SK-N-SH (cell line): ENCODE data around the gene HRH2. TPM values are rescaled to one million over a fixed set of nuclear protein-coding genes. Genes with fewer than 3 reads are reported as not detected.

Experiments used
- CTCF ChIA-PET: fragments of 300-600, 350-600 bp; formaldehyde crosslinking; extraction: SDS; loops from one replicate; lab custom pipeline; 2021; lab: Yijun Ruan, JAX
- POLR2A ChIA-PET: fragments of 350-600 bp; sonication (Branson Sonifier 250); formaldehyde crosslinking; extraction: SDS; loops from one replicate; lab custom pipeline; 2020; ENCODE audit warnings: antibody characterized with exemption, inconsistent platforms; lab: Yijun Ruan, JAX
- DNase-seq: peaks from one replicate; pipeline ENCODE4 v3.0.0; 2012
- H2AFZ ChIP-seq: fragments of 200-600 bp; sonication (generic); 2 replicates; pipeline ENCODE4 v1.8.1; 2016; ENCODE audit warnings: antibody characterized with exemption, mild to moderate bottlenecking, low read depth
- H3F3A ChIP-seq: fragments of 200-600 bp; sonication (generic); replicated peaks from 2 replicates; pipeline ENCODE3; 2016; ENCODE audit warnings: antibody characterized with exemption, mild to moderate bottlenecking; ENCODE audit not compliant: insufficient read depth
- H3K27ac ChIP-seq, 2 experiments: fragments of 200-500 bp in 1 of 2; fragments of 200-600 bp in 1 of 2; sonication (Bioruptor generic) in 1 of 2; sonication (generic), shearing (Covaris generic) in 1 of 2; 2 replicates each; pipeline versions ENCODE4 v1.5.1 to v1.6.1; 2014 to 2016; ENCODE audit warnings: low read depth in 2 of 2, inconsistent platforms in 1 of 2, low read length in 1 of 2, mild to moderate bottlenecking in 1 of 2, mixed read lengths in 1 of 2
- H3K27me3 ChIP-seq: fragments of 200-600 bp; sonication (generic), shearing (Covaris generic); 2 replicates; pipeline ENCODE4 v1.6.1; 2016; ENCODE audit warnings: mixed run types; ENCODE audit not compliant: insufficient read depth
- H3K36me3 ChIP-seq, 2 experiments: fragments of 200-500 bp in 1 of 2; fragments of 200-600 bp in 1 of 2; sonication (Bioruptor generic) in 1 of 2; sonication (generic) in 1 of 2; replicated peaks in 1 of 2; 2 replicates each; pipeline versions ENCODE3 to v1.5.1; 2014 to 2016; ENCODE audit warnings: low read length in 1 of 2, mild to moderate bottlenecking in 1 of 2; ENCODE audit not compliant: insufficient read depth in 2 of 2, control insufficient read depth in 1 of 2
- H3K4me1 ChIP-seq, 2 experiments: fragments of 200-500 bp in 1 of 2; fragments of 200-600 bp in 1 of 2; sonication (Bioruptor generic) in 1 of 2; sonication (generic), shearing (Covaris generic) in 1 of 2; 2 replicates each; pipeline versions ENCODE4 v1.5.1 to v1.6.1; 2014 to 2016; ENCODE audit warnings: low read depth in 1 of 2, low read length in 1 of 2, mixed run types in 1 of 2; ENCODE audit not compliant: insufficient read depth in 2 of 2, control insufficient read depth in 1 of 2
- H3K4me2 ChIP-seq: fragments of 200-600 bp; sonication (generic), shearing (Covaris generic); 2 replicates; pipeline ENCODE4 v1.6.1; 2017; ENCODE audit warnings: mixed run types
- H3K4me3 ChIP-seq, 2 experiments: fragments of 200-500 bp in 1 of 2; fragments of 200-600 bp in 1 of 2; sonication (Bioruptor generic) in 1 of 2; sonication (generic), shearing (Covaris generic) in 1 of 2; 2 replicates each; pipeline versions ENCODE4 v1.5.1 to v1.8.1; 2014 to 2016; ENCODE audit warnings: low read depth in 2 of 2, inconsistent platforms in 1 of 2, low read length in 1 of 2, mild to moderate bottlenecking in 1 of 2, mixed read lengths in 1 of 2, moderate library complexity in 1 of 2
- H3K79me2 ChIP-seq: fragments of 200-600 bp; sonication (generic); 2 replicates; pipeline ENCODE4 v1.8.1; 2017; ENCODE audit warnings: mild to moderate bottlenecking; ENCODE audit not compliant: insufficient read depth
- H3K9ac ChIP-seq: fragments of 200-600 bp; sonication (generic); 2 replicates; pipeline ENCODE4 v1.6.1; 2017; ENCODE audit warnings: mixed run types
- H3K9me2 ChIP-seq: fragments of 200-600 bp; sonication (generic); 2 replicates; pipeline ENCODE4 v1.6.1; 2017; ENCODE audit warnings: mixed run types
- H3K9me3 ChIP-seq: fragments of 200-600 bp; sonication (generic); 2 replicates; pipeline ENCODE4 v1.6.1; 2017; ENCODE audit warnings: mixed run types, mild to moderate bottlenecking, moderate library complexity
- H4K20me1 ChIP-seq: fragments of 200-600 bp; sonication (generic); 2 replicates; pipeline ENCODE4 v1.6.1; 2017; ENCODE audit warnings: mild to moderate bottlenecking, mixed run types; ENCODE audit not compliant: insufficient read depth
- FOSL2 ChIP-seq: IDR thresholded peaks from 2 replicates; pipeline ENCODE4 v1.4.0; 2012; ENCODE audit warnings: low read depth, mild to moderate bottlenecking, moderate library complexity, borderline replicate concordance
- FOXM1 ChIP-seq: IDR thresholded peaks from 2 replicates; pipeline ENCODE4 v1.4.0; 2012; ENCODE audit warnings: low read depth, mild to moderate bottlenecking
- IRF3 ChIP-seq: fragments of 150-350 bp; IDR thresholded peaks from 2 replicates; pipeline ENCODE4 v1.6.1; 2016; ENCODE audit warnings: mild to moderate bottlenecking, low read depth, low read length
- JUND ChIP-seq: IDR thresholded peaks from 2 replicates; pipeline ENCODE4 v1.4.0; 2012
- NFIC ChIP-seq: IDR thresholded peaks from 2 replicates; pipeline ENCODE4 v1.4.0; 2012; ENCODE audit warnings: borderline replicate concordance
- PBX3 ChIP-seq: IDR thresholded peaks from 2 replicates; pipeline ENCODE4; 2012
- RAD21 ChIP-seq: IDR thresholded peaks from 2 replicates; pipeline ENCODE4 v1.6.1; 2012; ENCODE audit warnings: mild to moderate bottlenecking, low read length
- RXRA ChIP-seq: IDR thresholded peaks from 2 replicates; pipeline ENCODE4 v1.4.0; 2012; ENCODE audit warnings: low read depth, mild to moderate bottlenecking, borderline replicate concordance
- SIN3A ChIP-seq: IDR thresholded peaks from 2 replicates; pipeline ENCODE4 v1.6.1; 2012; ENCODE audit warnings: low read depth, mild to moderate bottlenecking, low read length, moderate library complexity, borderline replicate concordance
- SMC3 ChIP-seq: IDR thresholded peaks from 2 replicates; pipeline ENCODE4 v1.6.1; 2012; ENCODE audit warnings: low read depth, low read length, improper control_type of control experiment
- TAF1 ChIP-seq: IDR thresholded peaks from 2 replicates; pipeline ENCODE4 v1.6.1; 2012; ENCODE audit warnings: low read depth, mild to moderate bottlenecking, low read length, moderate library complexity, borderline replicate concordance
- TCF12 ChIP-seq: IDR thresholded peaks from 2 replicates; pipeline ENCODE4 v1.4.0; 2012
- TEAD4 ChIP-seq: IDR thresholded peaks from 2 replicates; pipeline ENCODE4 v1.4.0; 2012; ENCODE audit warnings: mild to moderate bottlenecking, borderline replicate concordance; ENCODE audit not compliant: insufficient read depth
- YY1 ChIP-seq: IDR thresholded peaks from 2 replicates; pipeline ENCODE4 v1.4.0; 2012; ENCODE audit warnings: low read depth, mild to moderate bottlenecking
- ZBTB33 ChIP-seq: IDR thresholded peaks from 2 replicates; pipeline ENCODE4 v1.4.0; 2012; ENCODE audit warnings: low read depth, borderline replicate concordance
- WGBS: methylation state at CpG from one replicate; pipeline ENCODE4 v1.1.6; 2017; ENCODE audit warnings: low lambda C conversion rate; 5-methylcytosine and 5-hydroxymethylcytosine counted together
- polyA plus RNA-seq, 3 experiments: library from polyadenylated mRNA; depleted of rRNA; stranded (reverse); fragments of >200 nt; gene quantifications; 2 replicates each; pipeline ENCODE4 v1.2.3, GENCODE V29; 2012
- TF ChIP-seq, protein P1 (sequence below): IDR thresholded peaks from 2 replicates; pipeline ENCODE4 v1.4.0; 2012; ENCODE audit warnings: low read depth, borderline replicate concordance

HRH2 gene
- polyA plus RNA-seq, 1 of the 3 experiments (the other 2 are of a cell fraction) = 0.08 TPM

DNA sequence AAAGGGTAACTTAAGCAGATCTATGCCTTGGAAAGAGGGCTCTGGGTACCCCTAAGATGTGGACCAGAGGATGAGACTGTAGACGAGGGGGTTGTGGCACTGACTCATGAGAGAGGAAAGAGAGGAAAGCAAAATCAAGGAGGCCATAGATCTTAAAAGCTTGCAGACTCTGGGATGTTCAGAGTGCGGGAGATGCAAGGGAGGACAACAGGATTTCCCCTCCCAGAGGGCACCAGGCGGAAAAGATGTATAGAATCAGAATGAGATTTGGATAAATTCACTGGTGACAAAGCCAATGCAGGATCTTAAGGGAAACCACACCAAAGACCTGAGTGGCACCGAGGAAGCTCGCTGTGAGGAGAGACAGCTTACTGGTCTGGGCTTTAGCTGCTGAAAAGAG, 27.1 kb downstream of the HRH2 start:
- 50% methylated on average over 5 of the region's 5 CpGs for WGBS

DNA sequence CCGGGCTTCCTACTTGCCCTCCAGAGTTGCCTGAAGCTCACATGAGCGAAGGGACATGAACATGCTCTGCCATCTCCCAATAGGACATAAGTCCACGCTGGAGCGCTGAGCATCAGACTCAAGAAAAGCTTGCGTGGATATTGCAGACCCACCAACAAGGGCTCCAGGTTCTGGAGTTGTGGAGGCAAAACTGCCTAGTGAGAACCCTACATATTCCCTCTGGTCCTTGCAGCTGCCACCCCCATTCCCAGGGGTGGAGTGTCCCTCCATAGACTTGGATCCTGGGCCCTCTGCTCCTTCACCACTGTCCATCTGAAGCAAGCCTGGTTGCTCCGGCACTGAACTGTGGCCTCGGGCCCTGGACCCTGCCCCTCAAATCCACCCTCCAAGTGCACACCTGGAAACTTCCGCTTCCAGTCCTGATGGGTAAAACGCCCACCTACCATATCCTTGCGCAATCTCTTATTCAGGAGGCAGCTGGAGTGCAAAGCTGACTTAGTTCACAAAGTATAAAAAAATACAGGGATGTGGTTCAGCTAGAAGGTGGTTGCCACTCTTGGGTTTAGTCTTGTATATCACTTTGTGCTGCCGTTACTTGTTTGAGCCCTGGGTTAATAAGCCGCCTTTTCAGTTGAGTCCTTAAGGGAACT, 28.0 kb downstream of the HRH2 start:
- no peak overlapping the region for H3K9ac ChIP-seq
- no peaks in the 10 kb centered on the region for H3K79me2 ChIP-seq
- CTCF ChIA-PET = interaction anchor here (1.1 to 2.1 kb wide), 2 partner anchors 9 to 152 kb away, joined by 3 to 7 read pairs; no protein-coding TSS in a partner anchor
- H3K9me2 ChIP-seq = no peaks in the 10 kb centered on the region
- POLR2A ChIA-PET = no interaction called here
- H4K20me1 ChIP-seq = no peaks in the 10 kb centered on the region
- WGBS = 66% methylated on average over 12 of the region's 12 CpGs
- no peak overlapping the region for H3K4me2 ChIP-seq
- no peaks in the 10 kb centered on the region for H3K27me3 ChIP-seq
- no peaks in the 10 kb centered on the region for H3F3A ChIP-seq
- H2AFZ ChIP-seq = no peak overlapping the region
- no peak overlapping the region for H3K4me3 ChIP-seq
- peaks cover 0 to 3% of the 10 kb centered on the region in 2 experiments; a peak in 1 of 4 replicates for H3K4me1 ChIP-seq
- H3K9me3 ChIP-seq = no peaks in the 10 kb centered on the region
- H3K27ac ChIP-seq = no peak overlapping the region
- DNase-seq = no peak
- no peaks in the 10 kb centered on the region for H3K36me3 ChIP-seq
- TF ChIP-seq IRF3 (no peak), PBX3 (no peak), TEAD4 (no peak), SMC3 (no peak), FOXM1 (no peak), SIN3A (no peak)

More for the DNA sequence above, 27.1 kb downstream of the HRH2 start:
- Histone ChIP-seq H3K9ac (no peak overlapping the region), H3K27ac (no peak overlapping the region), H4K20me1 (no peaks in the 10 kb centered on the region), H3K36me3 (no peaks in the 10 kb centered on the region), H3K9me3 (no peaks in the 10 kb centered on the region), H3K9me2 (no peaks in the 10 kb centered on the region), H3K27me3 (no peaks in the 10 kb centered on the region), H3K4me3 (no peak overlapping the region)
- CTCF ChIA-PET = interaction anchor here (0.9 to 2.1 kb wide), 2 partner anchors 12 to 151 kb away, joined by 3 to 7 read pairs; no protein-coding TSS in a partner anchor
- no peak for DNase-seq
- POLR2A ChIA-PET = no interaction called here
- no peak for TF ChIP-seq TEAD4
- TF ChIP-seq JUND = no peak
- no peak for TF ChIP-seq RAD21
- no peak for TF ChIP-seq YY1
- TF ChIP-seq FOSL2 = no peak
- no peak for TF ChIP-seq TAF1
- TF ChIP-seq SMC3 = no peak
- TF ChIP-seq, protein P1, sequence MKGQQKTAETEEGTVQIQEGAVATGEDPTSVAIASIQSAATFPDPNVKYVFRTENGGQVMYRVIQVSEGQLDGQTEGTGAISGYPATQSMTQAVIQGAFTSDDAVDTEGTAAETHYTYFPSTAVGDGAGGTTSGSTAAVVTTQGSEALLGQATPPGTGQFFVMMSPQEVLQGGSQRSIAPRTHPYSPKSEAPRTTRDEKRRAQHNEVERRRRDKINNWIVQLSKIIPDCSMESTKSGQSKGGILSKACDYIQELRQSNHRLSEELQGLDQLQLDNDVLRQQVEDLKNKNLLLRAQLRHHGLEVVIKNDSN = no peak
- no peak for TF ChIP-seq ZBTB33
- TF ChIP-seq RXRA = no peak
- TF ChIP-seq NFIC = no peak
- TF ChIP-seq TCF12 = no peak
- TF ChIP-seq, all 33 proteins: peak for 0
- Histone ChIP-seq H3K4me1 (peaks cover 0 to 3% of the 10 kb centered on the region in 2 experiments; a peak in 1 of 4 replicates), H3K79me2 (no peaks in the 10 kb centered on the region), H2AFZ (no peak overlapping the region), H3K4me2 (no peak overlapping the region), H3F3A (no peaks in the 10 kb centered on the region)
